Keratinocyte (primary cell): ENCODE data around the gene PDZD2.

Experiments
- EZH2 ChIP-seq: IDR thresholded peaks from one replicate; pipeline ENCODE4 v1.6.1; 2012; ENCODE audit warnings: inconsistent platforms, mild to moderate bottlenecking, low read length, moderate library complexity
- TF ChIP-seq, protein P1 (sequence below), 3 experiments: IDR thresholded peaks in 1 of 3; conservative IDR thresholded peaks in 1 of 3; optimal IDR thresholded peaks in 1 of 3; 2 replicates in 2 of 3; 3 replicates in 1 of 3; pipeline versions ENCODE3 to v1.5.1; 2011; ENCODE audit warnings: low read length in 3 of 3, mild to moderate bottlenecking in 3 of 3, moderate library complexity in 2 of 3, control low read depth in 1 of 3, inconsistent platforms in 1 of 3; ENCODE audit not compliant: insufficient read depth in 2 of 3; ENCODE audit errors: extremely low read depth in 1 of 3

DNA sequence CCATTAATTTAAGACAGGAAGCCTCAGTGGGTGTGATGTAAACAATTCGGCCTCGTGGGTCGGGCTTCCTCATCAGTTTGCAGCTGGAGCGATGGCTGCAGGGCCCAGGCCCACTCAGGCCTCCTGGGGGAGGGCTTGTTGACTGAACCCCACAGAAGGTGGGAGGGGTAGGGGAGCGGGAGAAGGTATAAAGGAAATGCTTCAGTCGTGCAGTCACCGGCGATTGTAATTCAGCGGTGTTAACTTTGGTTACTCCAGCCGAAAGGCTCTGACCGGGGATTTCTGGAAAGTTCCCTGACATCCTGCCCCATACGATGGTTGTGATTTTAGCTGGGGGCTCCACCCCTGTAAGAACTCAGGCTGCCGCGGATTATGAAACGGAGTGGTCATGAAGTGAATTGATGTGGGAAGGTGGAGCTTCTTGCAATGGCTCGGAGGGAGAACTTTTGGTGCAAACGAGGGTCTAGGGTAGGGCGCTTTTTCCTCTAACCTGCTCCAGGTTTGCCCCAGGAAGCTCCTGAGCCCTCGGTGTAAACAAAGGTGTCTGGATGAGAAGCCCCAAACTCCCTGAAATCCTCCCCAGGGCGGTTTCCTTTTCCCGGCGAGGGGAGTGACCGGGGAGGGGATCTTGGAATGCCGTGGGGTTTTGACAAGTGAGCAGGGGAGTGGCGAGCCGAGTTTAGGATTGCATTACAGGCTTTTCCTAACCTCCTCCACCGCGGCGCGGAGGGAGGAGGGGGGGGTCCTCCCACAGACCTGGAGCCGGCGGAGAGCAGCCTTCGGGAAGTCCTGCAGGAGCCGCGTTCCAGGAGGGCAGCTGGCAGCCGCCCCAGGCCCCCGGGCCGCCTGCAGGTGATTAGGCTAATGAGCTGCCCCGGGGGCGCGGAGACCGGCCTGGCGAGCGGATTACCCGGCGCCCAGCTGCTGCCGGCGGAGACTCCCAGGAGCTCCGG, 215.5 kb downstream of the PDZD2 start:
- TF ChIP-seq, protein P1, sequence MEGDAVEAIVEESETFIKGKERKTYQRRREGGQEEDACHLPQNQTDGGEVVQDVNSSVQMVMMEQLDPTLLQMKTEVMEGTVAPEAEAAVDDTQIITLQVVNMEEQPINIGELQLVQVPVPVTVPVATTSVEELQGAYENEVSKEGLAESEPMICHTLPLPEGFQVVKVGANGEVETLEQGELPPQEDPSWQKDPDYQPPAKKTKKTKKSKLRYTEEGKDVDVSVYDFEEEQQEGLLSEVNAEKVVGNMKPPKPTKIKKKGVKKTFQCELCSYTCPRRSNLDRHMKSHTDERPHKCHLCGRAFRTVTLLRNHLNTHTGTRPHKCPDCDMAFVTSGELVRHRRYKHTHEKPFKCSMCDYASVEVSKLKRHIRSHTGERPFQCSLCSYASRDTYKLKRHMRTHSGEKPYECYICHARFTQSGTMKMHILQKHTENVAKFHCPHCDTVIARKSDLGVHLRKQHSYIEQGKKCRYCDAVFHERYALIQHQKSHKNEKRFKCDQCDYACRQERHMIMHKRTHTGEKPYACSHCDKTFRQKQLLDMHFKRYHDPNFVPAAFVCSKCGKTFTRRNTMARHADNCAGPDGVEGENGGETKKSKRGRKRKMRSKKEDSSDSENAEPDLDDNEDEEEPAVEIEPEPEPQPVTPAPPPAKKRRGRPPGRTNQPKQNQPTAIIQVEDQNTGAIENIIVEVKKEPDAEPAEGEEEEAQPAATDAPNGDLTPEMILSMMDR (optimal IDR thresholded peaks at IDR 0.05 in 1 of 3, IDR thresholded peaks at IDR 0.05 in 1 of 3, conservative IDR thresholded peaks at IDR 0.05 in 1 of 3; ENCODE audit: extremely low read depth in 1 of 3, insufficient read depth in 2 of 3, low read length in 3 of 3): no peak
- no peak for TF ChIP-seq EZH2
